ENCODE results near the gene TNFSF11.

DNA sequence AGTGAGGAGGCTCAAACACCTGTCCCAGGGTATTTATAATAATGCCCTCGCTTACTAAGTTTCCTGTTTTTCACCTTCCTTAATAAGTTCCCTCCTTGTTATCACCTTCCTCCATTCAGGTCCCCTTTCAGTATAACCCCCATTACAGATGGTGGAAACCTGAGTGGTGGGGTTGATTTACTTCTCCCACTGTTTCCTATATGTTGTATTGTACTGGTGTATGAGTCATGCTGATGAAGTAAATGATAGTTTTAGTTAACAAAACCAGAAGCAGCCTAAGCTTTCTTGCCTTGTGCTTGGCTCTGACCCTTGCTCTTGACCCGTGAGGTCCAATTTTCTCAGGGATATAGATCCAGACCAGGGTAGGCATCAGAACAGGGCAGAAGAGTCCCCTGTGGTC is 22.3 kb upstream of the TNFSF11 start:
- TF ChIP-seq, protein P1, sequence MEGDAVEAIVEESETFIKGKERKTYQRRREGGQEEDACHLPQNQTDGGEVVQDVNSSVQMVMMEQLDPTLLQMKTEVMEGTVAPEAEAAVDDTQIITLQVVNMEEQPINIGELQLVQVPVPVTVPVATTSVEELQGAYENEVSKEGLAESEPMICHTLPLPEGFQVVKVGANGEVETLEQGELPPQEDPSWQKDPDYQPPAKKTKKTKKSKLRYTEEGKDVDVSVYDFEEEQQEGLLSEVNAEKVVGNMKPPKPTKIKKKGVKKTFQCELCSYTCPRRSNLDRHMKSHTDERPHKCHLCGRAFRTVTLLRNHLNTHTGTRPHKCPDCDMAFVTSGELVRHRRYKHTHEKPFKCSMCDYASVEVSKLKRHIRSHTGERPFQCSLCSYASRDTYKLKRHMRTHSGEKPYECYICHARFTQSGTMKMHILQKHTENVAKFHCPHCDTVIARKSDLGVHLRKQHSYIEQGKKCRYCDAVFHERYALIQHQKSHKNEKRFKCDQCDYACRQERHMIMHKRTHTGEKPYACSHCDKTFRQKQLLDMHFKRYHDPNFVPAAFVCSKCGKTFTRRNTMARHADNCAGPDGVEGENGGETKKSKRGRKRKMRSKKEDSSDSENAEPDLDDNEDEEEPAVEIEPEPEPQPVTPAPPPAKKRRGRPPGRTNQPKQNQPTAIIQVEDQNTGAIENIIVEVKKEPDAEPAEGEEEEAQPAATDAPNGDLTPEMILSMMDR (IDR thresholded peaks at IDR 0.05; ENCODE audit: low read length): no peak
- no peak for TF ChIP-seq EZH2 (IDR thresholded peaks at IDR 0.05; ENCODE audit: borderline replicate concordance, low read length)

All from OCI-LY1 (cell line).